K562 (cell line): ENCODE data around the gene CSRNP3. TPM values are rescaled to one million over a fixed set of nuclear protein-coding genes. Genes with fewer than 3 reads are reported as not detected.

Source experiments
- ATAC-seq: fragments of 200-7000 bp; cut with Tn5 transposase; 3 replicates; pipeline ENCODE4 v1.9.1; 2020; ENCODE audit warnings: moderate library complexity
- BruUV-seq: library from RNA; stranded (reverse); fragments of 400-500 nt; replicated peaks from 2 replicates; lab custom pipeline; 2021; lab: Mats Ljungman, UMichigan
- CTCF ChIA-PET: fragments of 300-600 bp; formaldehyde crosslinking; extraction: SDS; loops from one replicate; lab custom pipeline; 2021; ENCODE audit warnings: low intra/inter-chr PET ratio; lab: Yijun Ruan, JAX
- POLR2A ChIA-PET: fragments of 300-600, 350-650 bp; sonication (Branson Sonifier 250); formaldehyde crosslinking; extraction: SDS; loops from one replicate; lab custom pipeline; 2021; ENCODE audit warnings: antibody characterized with exemption, inconsistent platforms; lab: Yijun Ruan, JAX
- DNase-seq, 4 experiments: peaks; one replicate each; pipeline versions ENCODE4 v3.0.0 to v3.0.0-alpha.2; 2011 to 2018; ENCODE audit warnings: low spot score in 3 of 4, mixed read lengths in 3 of 4; ENCODE audit errors: extremely low read depth in 1 of 4
- FAIRE-seq: peaks from 2 replicates; lab custom pipeline; 2011; peaks lifted over from hg19 to GRCh38; lab: Jason Lieb, UNC
- H2AFZ ChIP-seq: 2 replicates; pipeline ENCODE4 v1.6.0; 2011; ENCODE audit warnings: low read depth, low read length, control low read depth, inconsistent platforms
- H3K27ac ChIP-seq: fragments of 200-600 bp; 3 replicates; pipeline ENCODE4 v1.8.0; 2011; ENCODE audit warnings: low read depth, mild to moderate bottlenecking, control low read depth, inconsistent platforms, low read length, moderate library complexity, mixed read lengths; ENCODE audit errors: extremely low read depth
- H3K27me3 ChIP-seq, 2 experiments: fragments of 300-600 bp in 1 of 2; 2 replicates in 1 of 2; 3 replicates in 1 of 2; pipeline versions ENCODE4 v1.6.0 to v1.8.0; 2011; ENCODE audit warnings: inconsistent platforms in 2 of 2, low read length in 2 of 2, mild to moderate bottlenecking in 1 of 2, mixed read lengths in 1 of 2, moderate library complexity in 1 of 2; ENCODE audit not compliant: control insufficient read depth in 2 of 2, insufficient read depth in 2 of 2
- H3K36me3 ChIP-seq: fragments of 300-600 bp; 3 replicates; pipeline ENCODE4 v1.8.0; 2011; ENCODE audit warnings: mild to moderate bottlenecking, low read length, inconsistent platforms; ENCODE audit not compliant: control insufficient read depth, insufficient read depth
- H3K4me1 ChIP-seq, 2 experiments: fragments of 200-600 bp in 1 of 2; replicated peaks in 1 of 2; 2 replicates in 1 of 2; 3 replicates in 1 of 2; pipeline versions ENCODE4 v1.5.1 to v1.8.0; 2011; ENCODE audit warnings: inconsistent platforms in 2 of 2, low read length in 2 of 2, mild to moderate bottlenecking in 1 of 2, mixed read lengths in 1 of 2, moderate library complexity in 1 of 2; ENCODE audit not compliant: control insufficient read depth in 2 of 2, insufficient read depth in 2 of 2
- H3K4me2 ChIP-seq: 2 replicates; pipeline ENCODE4 v1.6.1; 2011; ENCODE audit warnings: low read length, control low read depth, inconsistent platforms, mixed read lengths; ENCODE audit not compliant: insufficient read depth
- H3K4me3 ChIP-seq: fragments of 200-600 bp; sonication (generic), shearing (Covaris generic); 2 replicates; pipeline ENCODE4 v1.5.1; 2016; ENCODE audit warnings: control low read depth, inconsistent platforms
- H3K79me2 ChIP-seq: fragments of 200-600 bp; 3 replicates; pipeline ENCODE4 v1.8.0; 2011; ENCODE audit warnings: low read length, inconsistent platforms; ENCODE audit not compliant: control insufficient read depth, insufficient read depth
- H3K9ac ChIP-seq, 2 experiments: 2 replicates each; pipeline versions ENCODE4 v1.6.0 to v1.6.1; 2011; ENCODE audit warnings: low read depth in 2 of 2, low read length in 2 of 2, control low read depth in 1 of 2, inconsistent platforms in 1 of 2, mild to moderate bottlenecking in 1 of 2, mixed read lengths in 1 of 2; ENCODE audit not compliant: insufficient read depth in 1 of 2
- H3K9me1 ChIP-seq: one replicate; pipeline ENCODE4 v1.6.0; 2011; ENCODE audit warnings: inconsistent platforms, mild to moderate bottlenecking, low read length, moderate library complexity; ENCODE audit not compliant: control insufficient read depth, insufficient read depth
- H3K9me3 ChIP-seq: replicated peaks from 2 replicates; pipeline ENCODE4 v1.5.1; 2011; ENCODE audit warnings: low read depth, low read length, inconsistent platforms; ENCODE audit not compliant: control insufficient read depth, insufficient read depth
- H4K20me1 ChIP-seq: replicated peaks from 2 replicates; pipeline ENCODE4 v1.6.1; 2011; ENCODE audit warnings: low read length, inconsistent platforms, mixed read lengths; ENCODE audit not compliant: control insufficient read depth, insufficient read depth
- ARHGAP35 ChIP-seq: fragments of 450-650 bp; IDR thresholded peaks from 2 replicates; pipeline ENCODE4 v1.6.1; 2018; ENCODE audit not compliant: partially characterized antibody
- BRF2 ChIP-seq: IDR thresholded peaks from 3 replicates; pipeline ENCODE4 v1.6.1; 2011; ENCODE audit warnings: borderline replicate concordance, mild to moderate bottlenecking; ENCODE audit not compliant: insufficient read length, insufficient read depth
- CHD4 ChIP-seq: fragments of 200-600 bp; sonication (generic); IDR thresholded peaks from 3 replicates; pipeline ENCODE4 v1.6.1; 2012; ENCODE audit warnings: low read depth, mild to moderate bottlenecking, mixed read lengths, low read length, inconsistent platforms; ENCODE audit not compliant: insufficient read depth, insufficient replicate concordance, poor library complexity, severe bottlenecking
- JUN ChIP-seq, 2 experiments: sonication (generic) in 1 of 2; formaldehyde crosslinking in 1 of 2; IDR thresholded peaks; 2 replicates each; pipeline versions ENCODE4 v1.6.1 to v1.8.0; 2012 to 2022; ENCODE audit warnings: borderline replicate concordance in 2 of 2, mild to moderate bottlenecking in 2 of 2, improper control_type of control experiment in 1 of 2, low read depth in 1 of 2, low read length in 1 of 2, missing genetic modification reagents in 1 of 2
- KLF1 ChIP-seq: fragments of 450-650 bp; IDR thresholded peaks from 2 replicates; pipeline ENCODE4 v1.6.1; 2016; ENCODE audit warnings: missing genetic modification characterization, missing compliant biosample characterization
- KLF16 ChIP-seq: IDR thresholded peaks from 2 replicates; pipeline ENCODE4 v1.6.1; 2016; ENCODE audit warnings: antibody characterized with exemption
- LCOR ChIP-seq: sonication (generic); formaldehyde crosslinking; IDR thresholded peaks from 2 replicates; pipeline ENCODE4 v1.8.0; 2022; ENCODE audit warnings: mild to moderate bottlenecking, missing genetic modification reagents
- NFE2L1 ChIP-seq: fragments of 450-650 bp; IDR thresholded peaks from 2 replicates; pipeline ENCODE4 v1.6.1; 2016; ENCODE audit warnings: missing genetic modification characterization, low read depth, mild to moderate bottlenecking, missing compliant biosample characterization, moderate library complexity, borderline replicate concordance
- PHTF2 ChIP-seq: fragments of 250-450 bp; sonication (Bioruptor Pico); IDR thresholded peaks from 2 replicates; pipeline ENCODE4 v1.5.0; 2021; ENCODE audit warnings: mild to moderate bottlenecking
- SMARCE1 ChIP-seq: fragments of 450-650 bp; IDR thresholded peaks from 2 replicates; pipeline ENCODE4 v1.7.1; 2016; ENCODE audit warnings: mild to moderate bottlenecking
- TCFL5 ChIP-seq: fragments of 250-450 bp; sonication (Bioruptor Pico); conservative IDR thresholded peaks from 2 replicates; pipeline ENCODE4 v1.6.1; 2021; ENCODE audit warnings: mild to moderate bottlenecking, moderate library complexity, matching md5 sums
- TGIF2 ChIP-seq: sonication (generic); formaldehyde crosslinking; IDR thresholded peaks from 2 replicates; pipeline ENCODE4 v1.8.1; 2022; ENCODE audit warnings: mild to moderate bottlenecking, missing genetic modification reagents, moderate library complexity
- YBX1 ChIP-seq: fragments of 450-650 bp; IDR thresholded peaks from 2 replicates; pipeline ENCODE4 v1.7.1; 2016; ENCODE audit warnings: mild to moderate bottlenecking
- YY1 ChIP-seq, 3 experiments: IDR thresholded peaks; 2 replicates each; pipeline ENCODE4 v1.6.1; 2011; ENCODE audit warnings: low read length in 2 of 3, mild to moderate bottlenecking in 2 of 3, moderate library complexity in 2 of 3, borderline replicate concordance in 1 of 3, control low read depth in 1 of 3, low read depth in 1 of 3; ENCODE audit not compliant: insufficient read depth in 3 of 3, insufficient replicate concordance in 2 of 3, control insufficient read depth in 1 of 3, insufficient read length in 1 of 3; ENCODE audit errors: extremely low read depth in 1 of 3
- ZNF764 ChIP-seq: fragments of 250-450 bp; sonication (Bioruptor Pico); IDR thresholded peaks from 2 replicates; pipeline ENCODE4 v1.4.0; 2020; ENCODE audit warnings: low read depth, mild to moderate bottlenecking, moderate library complexity
- WGBS: fragments of 100-300 bp; shearing (Covaris generic); methylation state at CpG from one replicate; pipeline ENCODE4 v1.1.6; 2016; ENCODE audit warnings: low coverage, mixed read lengths; ENCODE audit not compliant: insufficient coverage; ENCODE audit errors: missing lambda C conversion rate; 5-methylcytosine and 5-hydroxymethylcytosine counted together
- in situ Hi-C: fragments of 300-500 bp; cut with MboI; formaldehyde crosslinking; loops from 4 replicates; pipeline ENCODE4 v1.15.0; 2018; ENCODE audit warnings: inconsistent platforms, mixed read lengths
- intact Hi-C: fragments of 100-400 bp; cut with micrococcal nuclease; formaldehyde crosslinking; loops from 2 replicates; pipeline ENCODE4 v1.14.2; 2022
- polyA plus RNA-seq, 8 experiments: library from polyadenylated mRNA; depleted of rRNA in 4 of 8; stranded (reverse) in 5 of 8; unstranded in 3 of 8; fragments of >200 nt; fragmentation: Nextera tagmentation in 2 of 8; fragmentation: Illumina TruSeq in 1 of 8; extraction: Ambion mirVana in 2 of 8; extraction: Trizol in 1 of 8; gene quantifications; 2 replicates each; pipeline versions ENCODE4 v1.2.1 to v1.2.3, GENCODE V29; 2011 to 2014; ENCODE audit warnings: inconsistent platforms in 1 of 8, missing spikeins in 1 of 8
- total RNA-seq, 7 experiments: library from RNA; depleted of rRNA in 6 of 7; stranded (reverse); fragments of >200 nt in 6 of 7; fragmentation: Illumina TruSeq in 2 of 7; extraction: Trizol in 2 of 7; gene quantifications; 2 replicates each; pipeline versions ENCODE4 v1.2.1 to v1.2.3, GENCODE V29; 2011 to 2021; ENCODE audit warnings: low replicate concordance in 1 of 7

Gene CSRNP3
- total and polyA plus RNA-seq, 9 of the 15 experiments (the other 6 are each of a cell fraction or from before 2014, with no cell fraction given): not detected

- 5% methylated on average over 1 of the region's 1 CpG for WGBS
- ChIA-PET CTCF (no interaction called here), POLR2A (no interaction called here)
- Histone ChIP-seq H2AFZ (no peak overlapping the region), H3K4me3 (no peak overlapping the region), H4K20me1 (no peaks in the 10 kb centered on the region), H3K79me2 (no peaks in the 10 kb centered on the region), H3K4me1 (no peaks in the 10 kb centered on the region), H3K27me3 (no peaks in the 10 kb centered on the region), H3K9me1 (no peaks in the 10 kb centered on the region), H3K9ac (no peak overlapping the region), H3K9me3 (no peaks in the 10 kb centered on the region), H3K36me3 (no peaks in the 10 kb centered on the region), H3K4me2 (no peak overlapping the region), H3K27ac (no peak overlapping the region)
- BruUV-seq: no TSS peak
- in situ Hi-C loops: no loop called here
- intact Hi-C loops: no loop called here
- FAIRE-seq (no peak), ATAC-seq (no peak), DNase-seq (no peak)
- no peak for TF ChIP-seq ARHGAP35
- no peak for TF ChIP-seq JUN (IDR thresholded peaks at IDR 0.05; ENCODE audit: borderline replicate concordance, low read depth, low read length)
- TF ChIP-seq JUN (CRISPR knock-in tag; IDR thresholded peaks at IDR 0.05; ENCODE audit: borderline replicate concordance): no peak
- no peak for TF ChIP-seq PHTF2 (CRISPR knock-in tag)
- TF ChIP-seq KLF1: no peak
Observed at GRCh38 chr2:165443511-165443910, 26.0 kb upstream of the CSRNP3 start.

DNA sequence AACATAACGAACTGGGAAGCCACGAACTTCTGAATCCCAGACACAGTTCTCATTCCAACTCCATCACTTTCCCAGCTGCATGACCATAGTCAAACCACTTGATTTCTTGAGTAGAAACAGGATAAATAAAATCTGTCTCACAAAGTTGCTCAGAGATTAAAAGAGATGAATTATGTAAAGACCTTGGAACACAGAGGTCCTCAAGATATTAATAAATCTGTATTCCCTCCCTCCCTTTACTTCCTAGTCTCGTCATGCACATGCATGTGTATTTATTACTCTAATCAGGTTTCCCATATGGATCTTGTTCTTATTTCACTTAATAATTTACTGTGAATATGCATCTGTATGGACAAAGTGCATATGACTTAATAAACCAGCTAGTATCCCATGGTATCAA is 21.1 kb upstream of the CSRNP3 start:
- Histone ChIP-seq H3K9me1 (no peaks in the 10 kb centered on the region), H3K9ac (no peak overlapping the region), H3K27me3 (no peaks in the 10 kb centered on the region), H3K9me3 (no peaks in the 10 kb centered on the region), H3K27ac (no peak overlapping the region), H3K36me3 (no peaks in the 10 kb centered on the region), H3K4me3 (no peak overlapping the region), H4K20me1 (no peaks in the 10 kb centered on the region), H3K4me2 (no peak overlapping the region), H2AFZ (no peak overlapping the region), H3K4me1 (no peaks in the 10 kb centered on the region), H3K79me2 (no peaks in the 10 kb centered on the region)
- ATAC-seq (no peak), FAIRE-seq (no peak), DNase-seq (no peak)
- no TSS peak for BruUV-seq
- WGBS: 0% methylated on average over 3 of the region's 3 CpGs
- CTCF ChIA-PET: no interaction called here
- intact Hi-C loops: no loop called here
- in situ Hi-C loops: no loop called here
- POLR2A ChIA-PET: no interaction called here
- TF ChIP-seq CHD4 (no peak), ZNF764 (CRISPR knock-in tag) (no peak), YBX1 (no peak), TCFL5 (no peak), BRF2 (no peak), KLF16 (no peak), YY1 (IDR thresholded peaks at IDR 0.05; ENCODE audit: borderline replicate concordance in 1 of 3, control insufficient read depth in 1 of 3, extremely low read depth in 1 of 3, insufficient read depth in 3 of 3, insufficient read length in 1 of 3, insufficient replicate concordance in 2 of 3, low read depth in 1 of 3, low read length in 2 of 3) (no peak), LCOR (CRISPR knock-in tag) (no peak), NFE2L1 (tag) (no peak), TGIF2 (CRISPR knock-in tag) (no peak), SMARCE1 (no peak)
